ENCODE measurements around the gene UBE2Z. TPM values are rescaled to one million over a fixed set of nuclear protein-coding genes. Genes with fewer than 3 reads are reported as not detected.

UBE2Z gene
- total and polyA plus RNA-seq, 2 of the 8 experiments (the other 6 are each of a cell fraction or from before 2014, with no cell fraction given) = 73.4 to 75.9 TPM

- Histone ChIP-seq H4K20me1 (replicated peaks in 1 of 2; ENCODE audit: control insufficient read depth in 1 of 2, insufficient read depth in 2 of 2, low read length in 2 of 2) (peaks cover 3 to 22% of the 10 kb centered on the region in 2 experiments), H3K9me3 (ENCODE audit: insufficient read depth in 2 of 2, low read depth in 1 of 2, low read length in 1 of 2) (no peaks in the 10 kb centered on the region), H3K4me3 (ENCODE audit: extremely low read depth in 1 of 4, insufficient read depth in 2 of 4, low read depth in 3 of 4, low read length in 4 of 4) (no peak overlapping the region), H4K91ac (replicated peaks; ENCODE audit: insufficient read length, low read length) (no peak overlapping the region), H3K56ac (replicated peaks; ENCODE audit: insufficient read length, low read depth, low read length) (no peak overlapping the region), H2AFZ (ENCODE audit: low read length) (no peak overlapping the region), H2BK5ac (ENCODE audit: low read depth, low read length) (no peak overlapping the region), H3K36me3 (ENCODE audit: control insufficient read depth in 2 of 4, insufficient read depth in 4 of 4, low read length in 3 of 4) (peaks cover 8 to 74% (median 51%) of the 10 kb centered on the region in 4 experiments), H2BK12ac (ENCODE audit: low read depth, low read length) (no peak overlapping the region), H3K27ac (ENCODE audit: low read depth, low read length) (no peak overlapping the region), H3K4me1 (replicated peaks in 1 of 4; ENCODE audit: control insufficient read depth in 3 of 4, insufficient read depth in 4 of 4, low read length in 3 of 4) (peaks cover 0 to 5% (median 0%) of the 10 kb centered on the region in 4 experiments; a peak in 1 of 7 replicates), H3K27me3 (replicated peaks in 1 of 4; ENCODE audit: control insufficient read depth in 3 of 4, extremely low read depth in 1 of 4, insufficient read depth in 3 of 4, low read length in 3 of 4) (no peaks in the 10 kb centered on the region), H3K4ac (replicated peaks; ENCODE audit: insufficient read length, low read depth, low read length) (no peak overlapping the region), H4K8ac (ENCODE audit: extremely low read depth, insufficient read depth, low read length) (no peak overlapping the region; the same call in 1 of the 2 replicates), H3K23me2 (ENCODE audit: low read depth, low read length) (no peaks in the 10 kb centered on the region), H3K79me2 (ENCODE audit: control insufficient read depth in 1 of 2, insufficient read depth in 2 of 2, low read length in 2 of 2) (peaks cover 5 to 51% of the 10 kb centered on the region in 2 experiments), H3K14ac (ENCODE audit: insufficient read length) (no peak overlapping the region), H2BK15ac (ENCODE audit: low read length) (no peak overlapping the region), H3K18ac (ENCODE audit: extremely low read depth, low read length) (no peak overlapping the region), H2BK120ac (replicated peaks; ENCODE audit: low read depth, low read length) (no peak overlapping the region), H3K23ac (ENCODE audit: insufficient read length) (no peak overlapping the region), H2AK5ac (ENCODE audit: low read depth, low read length) (no peak overlapping the region), H3K4me2 (ENCODE audit: insufficient read depth in 1 of 2, low read depth in 2 of 2, low read length in 2 of 2) (no peak overlapping the region), H2BK20ac (ENCODE audit: low read length) (no peak overlapping the region), H3K79me1 (ENCODE audit: low read depth, low read length) (peaks cover 12% of the 10 kb centered on the region), H3K9ac (replicated peaks in 1 of 4; ENCODE audit: extremely low read depth in 1 of 4, low read depth in 3 of 4, low read length in 3 of 4) (peak overlapping the region in 1 of 4 experiments; percentile 13; a peak in 1 of 7 replicates), H4K5ac (ENCODE audit: insufficient read length, low read depth, low read length) (no peak overlapping the region)
- no peak for TF ChIP-seq SIN3A (conservative IDR thresholded peaks at IDR 0.05 in 1 of 2, IDR thresholded peaks at IDR 0.05 in 1 of 2; ENCODE audit: low read depth in 1 of 2, low read length in 2 of 2)
- TF ChIP-seq CBX5 (IDR thresholded peaks at IDR 0.05; ENCODE audit: low read depth, low read length) = no peak
- no peak for TF ChIP-seq NANOG (IDR thresholded peaks at IDR 0.05; ENCODE audit: insufficient read depth, low read depth, low read length, poor library complexity, severe bottlenecking)
- TF ChIP-seq POU5F1 (IDR thresholded peaks at IDR 0.05; ENCODE audit: low read depth, low read length) = no peak
- no peak for TF ChIP-seq BRCA1 (IDR thresholded peaks at IDR 0.05; ENCODE audit: low read depth, low read length)
- TF ChIP-seq ZNF274 (IDR thresholded peaks at IDR 0.05; ENCODE audit: borderline replicate concordance, extremely low read depth, low read length) = no peak
- no peak for TF ChIP-seq E2F6 (IDR thresholded peaks at IDR 0.05)
- TF ChIP-seq SIX5 (IDR thresholded peaks at IDR 0.05; ENCODE audit: low read depth, low read length) = no peak
- 73% methylated on average over 5 of the region's 5 CpGs; no CpG with 5 or more reads in 1 of the 2 experiments for WGBS, 2 experiments (ENCODE audit: extremely low coverage in 1 of 2, insufficient coverage in 1 of 2, insufficient read length in 1 of 2, insufficient replicate concordance in 2 of 2, low coverage in 1 of 2, low lambda C conversion rate in 2 of 2, missing lambda C conversion rate in 1 of 2)
- DNase-seq (ENCODE audit: low read depth in 1 of 2, low spot score in 2 of 2) = no peak
- FAIRE-seq = no peak
- POLR2A ChIA-PET (ENCODE audit: partially characterized antibody) = interaction anchor here (0.6 to 10.7 kb wide), 9 partner anchors 9 to 268 kb away, joined by 3 to 143 read pairs (median 4); partner anchors contain the start of gene IGF2BP1
- CTCF ChIA-PET (ENCODE audit: partially characterized antibody) = interaction anchor here (0.7 to 2.0 kb wide), 6 partner anchors 10 to 117 kb away, joined by 3 to 11 read pairs (median 3); no protein-coding TSS in a partner anchor
These were observed 7.5 kb downstream of the UBE2Z start for GRCh38 chr17:48915459-48916282.
